Measurements from ENCODE around the gene PDE6D.

GRCh38 chr2:231769170-231770136 is 11.6 kb downstream of the PDE6D start:
- TF ChIP-seq ARNTL (CRISPR knock-in tag; IDR thresholded peaks at IDR 0.05; ENCODE audit: borderline replicate concordance, low read depth) (no peak), TOX (CRISPR knock-in tag; IDR thresholded peaks at IDR 0.05; ENCODE audit: borderline replicate concordance) (no peak), ZNF8 (CRISPR knock-in tag; IDR thresholded peaks at IDR 0.05) (no peak), SNAI2 (CRISPR knock-in tag; IDR thresholded peaks at IDR 0.05) (no peak)
